ENCODE measurements around the gene ELAVL4.

DNA sequence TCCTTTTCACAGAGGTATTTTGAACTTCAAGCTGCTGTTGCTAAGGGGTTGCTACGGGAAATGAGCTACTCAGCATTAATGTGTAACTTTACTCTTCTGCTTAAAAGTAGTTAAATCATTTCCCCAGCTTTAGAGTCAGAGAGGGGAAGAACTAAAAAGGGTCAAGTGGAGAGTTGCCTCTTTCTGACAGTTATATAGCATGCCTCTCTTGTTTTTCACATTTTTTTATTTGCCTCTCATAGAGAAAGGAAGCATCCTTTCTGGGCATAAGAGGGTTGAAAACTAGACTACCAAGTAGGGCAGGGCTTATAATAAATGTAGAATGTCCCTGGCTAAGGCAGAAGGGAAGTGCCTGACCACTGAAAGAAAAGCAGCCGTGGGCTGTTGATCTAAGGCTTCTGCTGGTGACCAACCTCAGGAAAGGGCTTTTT is 10.1 kb upstream of the ELAVL4 start:
- TF ChIP-seq CTCF (conservative IDR thresholded peaks at IDR 0.05; ENCODE audit: low read depth, low read length) (no peak), EZH2 (IDR thresholded peaks at IDR 0.05; ENCODE audit: borderline replicate concordance, low read depth, low read length, poor library complexity, severe bottlenecking) (no peak)

Measured in A673 (cell line).